Occipital lobe (tissue), 2 donors: ENCODE measurements around the gene NUFIP2. TPM values are rescaled to one million over a fixed set of nuclear protein-coding genes. Genes with fewer than 3 reads are reported as not detected.
"Not testable (repeated sequence)": the region's sequence is repeated elsewhere in the genome, so short reads cannot be mapped to it uniquely, and the experiment has no call there.

ENCODE experiments used
- DNase-seq: peaks from one replicate; lab custom pipeline; 2025; lab: John Stamatoyannopoulos, UW
- total RNA-seq: library from RNA; depleted of rRNA; stranded (reverse); fragments of >200 nt; gene quantifications from one replicate; pipeline ENCODE4 v1.2.3, GENCODE V29; 2014

NUFIP2 gene
- total RNA-seq, 1 donor from 2014 or later: 57.2 TPM

GRCh38 chr17:29240477-29240876 lies 53.5 kb downstream of the NUFIP2 start:
- DNase-seq: no peak

GRCh38 chr17:29238133-29238850 lies 55.7 kb downstream of the NUFIP2 start:
- no peak for DNase-seq

- DNase-seq: no peak
Observed at GRCh38 chr17:29237476-29238132, 56.3 kb downstream of the NUFIP2 start.

GRCh38 chr17:29235904-29236303 lies 58.0 kb downstream of the NUFIP2 start:
- no peak for DNase-seq

GRCh38 chr17:29234972-29235371 lies 59.0 kb downstream of the NUFIP2 start:
- not testable (repeated sequence) for DNase-seq

- DNase-seq: no peak
Observed at GRCh38 chr17:29233301-29233700, 60.6 kb downstream of the NUFIP2 start.

GRCh38 chr17:29225396-29225795 lies 68.6 kb downstream of the NUFIP2 start:
- no peak for DNase-seq

GRCh38 chr17:29221338-29221737 lies 72.6 kb downstream of the NUFIP2 start:
- not testable (repeated sequence) for DNase-seq

GRCh38 chr17:29219378-29220047 lies 74.4 kb downstream of the NUFIP2 start:
- DNase-seq: peak; percentile 72

GRCh38 chr17:29216856-29217255 lies 77.1 kb downstream of the NUFIP2 start:
- no peak for DNase-seq

- no peak for DNase-seq
Observed at GRCh38 chr17:29216181-29216580, 77.8 kb downstream of the NUFIP2 start.

GRCh38 chr17:29215717-29216116 lies 78.2 kb downstream of the NUFIP2 start:
- DNase-seq: no peak

- DNase-seq: no peak
Observed at GRCh38 chr17:29215174-29215573, 78.8 kb downstream of the NUFIP2 start.

GRCh38 chr17:29214215-29215146 lies 79.5 kb downstream of the NUFIP2 start:
- DNase-seq: no peak

- DNase-seq: peak; percentile 77
Observed at GRCh38 chr17:29212681-29213121, 81.2 kb downstream of the NUFIP2 start.

GRCh38 chr17:29212094-29212631 lies 81.8 kb downstream of the NUFIP2 start:
- no peak for DNase-seq

- DNase-seq: no peak
Observed at GRCh38 chr17:29210879-29211278, 83.1 kb downstream of the NUFIP2 start.

- DNase-seq: no peak
Observed at GRCh38 chr17:29209073-29209472, 84.9 kb downstream of the NUFIP2 start.

- DNase-seq: no peak
Observed at GRCh38 chr17:29207975-29208374, 86.0 kb downstream of the NUFIP2 start.
